ENCODE results near the gene ZNF768.

ZNF768 gene

GRCh38 chr16:30521873-30522641 lies 4.3 kb downstream of the ZNF768 start:
- no peak for TF ChIP-seq CTCF (conservative IDR thresholded peaks at IDR 0.05; ENCODE audit: low read length)
- no peak for DNase-seq (ENCODE audit: low read depth)
- H3K4me3 ChIP-seq (ENCODE audit: low read length): no peak overlapping the region

- TF ChIP-seq CTCF (conservative IDR thresholded peaks at IDR 0.05; ENCODE audit: low read length): no peak
- no peak overlapping the region for H3K4me3 ChIP-seq (ENCODE audit: low read length)
- DNase-seq (ENCODE audit: low read depth): no peak
Measured at GRCh38 chr16:30521476-30521872, 4.9 kb downstream of the ZNF768 start.

- DNase-seq (ENCODE audit: low read depth): no peak
- TF ChIP-seq CTCF (conservative IDR thresholded peaks at IDR 0.05; ENCODE audit: low read length): no peak
- no peak overlapping the region for H3K4me3 ChIP-seq (ENCODE audit: low read length)
Measured at GRCh38 chr16:30519120-30520049, 7.0 kb downstream of the ZNF768 start.

- DNase-seq (ENCODE audit: low read depth): no peak
- H3K4me3 ChIP-seq (ENCODE audit: low read length): no peak overlapping the region
- TF ChIP-seq CTCF (conservative IDR thresholded peaks at IDR 0.05; ENCODE audit: low read length): no peak
Measured at GRCh38 chr16:30518552-30518951, 7.8 kb downstream of the ZNF768 start.

GRCh38 chr16:30515275-30515674 lies 11.1 kb downstream of the ZNF768 start:
- no peak for TF ChIP-seq CTCF (conservative IDR thresholded peaks at IDR 0.05; ENCODE audit: low read length)
- no peak for DNase-seq (ENCODE audit: low read depth)
- no peak overlapping the region for H3K4me3 ChIP-seq (ENCODE audit: low read length)

GRCh38 chr16:30511509-30511908 lies 14.9 kb downstream of the ZNF768 start:
- H3K4me3 ChIP-seq (ENCODE audit: low read length): no peak overlapping the region
- no peak for TF ChIP-seq CTCF (conservative IDR thresholded peaks at IDR 0.05; ENCODE audit: low read length)
- no peak for DNase-seq (ENCODE audit: low read depth)
